HL-60 (cell line): ENCODE results near the gene COL4A2.
"Not testable (repeated sequence)": the region's sequence is repeated elsewhere in the genome, so short reads cannot be mapped to it uniquely, and the experiment has no call there.

Experiments
- DNase-seq, 2 experiments: peaks; one replicate each; pipeline ENCODE4 v3.0.0-alpha.2; 2010 to 2020; ENCODE audit warnings: low read depth in 1 of 2, low spot score in 1 of 2
- H3K27ac ChIP-seq: fragments of 250-450 bp; sonication (Bioruptor Pico); replicated peaks from 2 replicates; pipeline ENCODE4 v1.5.1; 2020; ENCODE audit warnings: mild to moderate bottlenecking, moderate library complexity
- H3K27me3 ChIP-seq: fragments of 250-450 bp; sonication (Bioruptor Pico); 2 replicates; pipeline ENCODE4 v1.5.1; 2021; ENCODE audit warnings: mild to moderate bottlenecking, moderate library complexity; ENCODE audit not compliant: insufficient read depth, poor library complexity, severe bottlenecking
- H3K4me3 ChIP-seq: replicated peaks from 2 replicates; pipeline ENCODE4 v1.5.1; 2011; ENCODE audit warnings: mild to moderate bottlenecking, control low read depth, low read length; ENCODE audit not compliant: insufficient read depth
- CTCF ChIP-seq: IDR thresholded peaks from one replicate; pipeline ENCODE4 v1.5.1; 2011; ENCODE audit warnings: low read length, control low read depth, inconsistent platforms; ENCODE audit not compliant: insufficient read depth
- GABPA ChIP-seq: IDR thresholded peaks from 2 replicates; pipeline ENCODE4 v1.6.1; 2012; ENCODE audit warnings: low read depth
- POLR2AphosphoS5 ChIP-seq: IDR thresholded peaks from 2 replicates; pipeline ENCODE4 v1.6.1; 2012; ENCODE audit warnings: low read depth
- REST ChIP-seq: IDR thresholded peaks from 2 replicates; pipeline ENCODE4 v1.6.1; 2012; ENCODE audit warnings: low read depth; ENCODE audit not compliant: insufficient replicate concordance
- SPI1 ChIP-seq: IDR thresholded peaks from 2 replicates; pipeline ENCODE4 v1.6.1; 2012; ENCODE audit warnings: low read depth, mild to moderate bottlenecking, borderline replicate concordance

Gene COL4A2

GRCh38 chr13:110485604-110486003 is 178.5 kb downstream of the COL4A2 start:
- Histone ChIP-seq H3K27me3 (peaks cover 2% of the 10 kb centered on the region), H3K27ac (no peak overlapping the region), H3K4me3 (no peak overlapping the region)
- no peak for DNase-seq
- TF ChIP-seq POLR2AphosphoS5 (no peak), CTCF (no peak), REST (no peak), GABPA (no peak), SPI1 (no peak)

DNA sequence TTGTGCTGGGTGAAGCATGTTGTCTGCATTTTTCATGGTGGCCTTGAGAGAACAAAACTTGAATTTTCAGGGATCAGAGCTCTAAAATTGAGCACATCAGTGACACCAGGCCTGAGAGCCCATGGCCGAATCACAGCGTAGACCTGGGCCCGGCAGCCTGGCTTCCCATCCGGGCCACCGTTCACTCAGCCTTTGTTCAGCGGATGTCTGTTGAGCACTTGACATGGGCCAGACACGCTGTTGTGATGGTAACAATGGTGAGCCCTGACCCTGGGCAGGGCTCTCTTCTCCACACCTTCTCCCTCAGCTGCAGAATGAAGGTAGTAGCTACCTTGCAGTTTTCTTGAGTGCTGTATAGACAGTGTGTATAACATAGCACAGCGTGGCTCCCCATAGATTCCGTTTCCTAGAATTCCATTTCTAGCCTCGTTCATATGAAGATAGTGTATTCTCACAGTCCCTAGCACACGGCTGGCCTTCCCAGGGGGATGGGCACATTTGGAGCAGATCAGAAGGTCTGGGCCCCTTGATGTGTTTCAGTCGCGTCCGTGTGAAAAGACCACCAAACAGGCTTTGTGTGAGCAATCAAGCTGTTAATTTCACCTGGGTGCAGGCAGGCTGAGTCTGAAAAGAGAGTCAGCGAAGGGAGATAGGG is 179.1 kb downstream of the COL4A2 start:
- Histone ChIP-seq H3K4me3 (no peak overlapping the region), H3K27me3 (peaks cover 2% of the 10 kb centered on the region), H3K27ac (no peak overlapping the region)
- TF ChIP-seq SPI1 (no peak), REST (no peak), POLR2AphosphoS5 (no peak), CTCF (no peak), GABPA (no peak)
- DNase-seq = no peak

GRCh38 chr13:110486880-110487279 is 179.8 kb downstream of the COL4A2 start:
- not testable (repeated sequence) for H3K4me3 ChIP-seq, DNase-seq, H3K27ac ChIP-seq, H3K27me3 ChIP-seq

GRCh38 chr13:110490009-110490770 is 183.1 kb downstream of the COL4A2 start:
- TF ChIP-seq SPI1 = no peak
- TF ChIP-seq GABPA = no peak
- TF ChIP-seq REST = no peak
- DNase-seq = no peak
- no peak overlapping the region for H3K27ac ChIP-seq
- no peak overlapping the region for H3K4me3 ChIP-seq
- H3K27me3 ChIP-seq = no peaks in the 10 kb centered on the region
